Measurements from ENCODE around the gene IL2RA. TPM values are rescaled to one million over a fixed set of nuclear protein-coding genes. Genes with fewer than 3 reads are reported as not detected.

Gene IL2RA
- total and polyA plus RNA-seq, 4 donors = 0.24 to 10.3 (median 3.4) TPM

- Histone ChIP-seq H3K9ac (ENCODE audit: insufficient read depth in 1 of 2, low read length in 2 of 2) (no peak overlapping the region), H3K27me3 (ENCODE audit: control insufficient read depth in 3 of 3, insufficient read depth in 3 of 3, low read length in 2 of 3) (peaks cover 0 to 21% (median 0%) of the 10 kb centered on the region in 3 donors), H3K4me1 (ENCODE audit: control insufficient read depth in 5 of 5, insufficient read depth in 5 of 5, low read length in 5 of 5) (peaks cover 0 to 24% (median 8%) of the 10 kb centered on the region in 5 donors), H3K36me3 (ENCODE audit: control insufficient read depth in 4 of 4, insufficient read depth in 4 of 4, low read length in 4 of 4) (no peaks in the 10 kb centered on the region), H3K4me3 (no peak overlapping the region), H3K9me3 (ENCODE audit: control insufficient read depth in 4 of 4, insufficient read depth in 3 of 4, low read length in 3 of 4) (no peaks in the 10 kb centered on the region), H3K27ac (ENCODE audit: low read depth in 1 of 2, low read length in 1 of 2) (no peak overlapping the region)
- 92 to 94% methylated on average over 9 of the region's 9 CpGs for WGBS, 2 donors
- no peak for TF ChIP-seq CTCF (IDR thresholded peaks at IDR 0.05; ENCODE audit: control extremely low read depth, extremely low read depth)
- DNase-seq = no peak
- ATAC-seq (ENCODE audit: insufficient read depth, low FRiP score) = no peak
These were observed 80.6 kb downstream of the IL2RA start for GRCh38 chr10:5981529-5981928.

GRCh38 chr10:5978230-5978489 is 84.0 kb downstream of the IL2RA start:
- H3K9ac ChIP-seq (ENCODE audit: insufficient read depth in 1 of 2, low read length in 2 of 2) = no peak overlapping the region
- DNase-seq = no peak
- H3K4me3 ChIP-seq = peak overlapping the region; percentile 99

GRCh38 chr10:5977471-5978229 is 84.5 kb downstream of the IL2RA start, which contains the start of gene IL15RA:
Gene IL15RA (minus strand): TSS chr10:5977543. CDS start chr10:5977492, 51 bp downstream.
- WGBS, 2 donors = 1% methylated on average over 72 to 80 of the region's 80 CpGs
- Histone ChIP-seq H3K36me3 (ENCODE audit: control insufficient read depth in 4 of 4, insufficient read depth in 4 of 4, low read length in 4 of 4) (no peaks in the 10 kb centered on the region), H3K27ac (ENCODE audit: low read depth in 1 of 2, low read length in 1 of 2) (peak within 1 kb of the TSS; percentile 90 to 99), H3K9me3 (ENCODE audit: control insufficient read depth in 4 of 4, insufficient read depth in 3 of 4, low read length in 3 of 4) (no peaks in the 10 kb centered on the region), H3K4me1 (ENCODE audit: control insufficient read depth in 5 of 5, insufficient read depth in 5 of 5, low read length in 5 of 5) (peaks cover 0 to 14% (median 7%) of the 10 kb centered on the region in 5 donors), H3K4me3 (peak within 1 kb of the TSS; percentile 99), H3K27me3 (ENCODE audit: control insufficient read depth in 3 of 3, insufficient read depth in 3 of 3, low read length in 2 of 3) (peaks cover 0 to 23% (median 0%) of the 10 kb centered on the region in 3 donors), H3K9ac (ENCODE audit: insufficient read depth in 1 of 2, low read length in 2 of 2) (peak within 1 kb of the TSS; percentile 11 to 85)
- DNase-seq (peak; percentile 63 to 69 (median 66)), ATAC-seq (ENCODE audit: insufficient read depth, low FRiP score) (peak; percentile 84)
- no peak for TF ChIP-seq CTCF (IDR thresholded peaks at IDR 0.05; ENCODE audit: control extremely low read depth, extremely low read depth)

More at GRCh38 chr10:5978230-5978489, 84.0 kb downstream of the IL2RA start:
- Histone ChIP-seq H3K27ac (ENCODE audit: low read depth in 1 of 2, low read length in 1 of 2) (peak overlapping the region; percentile 90 to 99), H3K27me3 (ENCODE audit: control insufficient read depth in 3 of 3, insufficient read depth in 3 of 3, low read length in 2 of 3) (peaks cover 0 to 23% (median 0%) of the 10 kb centered on the region in 3 donors), H3K9me3 (ENCODE audit: control insufficient read depth in 4 of 4, insufficient read depth in 3 of 4, low read length in 3 of 4) (no peaks in the 10 kb centered on the region), H3K36me3 (ENCODE audit: control insufficient read depth in 4 of 4, insufficient read depth in 4 of 4, low read length in 4 of 4) (no peaks in the 10 kb centered on the region), H3K4me1 (ENCODE audit: control insufficient read depth in 5 of 5, insufficient read depth in 5 of 5, low read length in 5 of 5) (peaks cover 0 to 14% (median 7%) of the 10 kb centered on the region in 5 donors)
- TF ChIP-seq CTCF (IDR thresholded peaks at IDR 0.05; ENCODE audit: control extremely low read depth, extremely low read depth) = no peak
- ATAC-seq (ENCODE audit: insufficient read depth, low FRiP score) = no peak
- 5 to 13% methylated on average over 6 of the region's 6 CpGs for WGBS, 2 donors

Measured in lung (tissue), 12 donors.